ENCODE data around the gene ACSL6.

Gene ACSL6

GRCh38 chr5:132002757-132003156, 8.7 kb downstream of the ACSL6 start:
- H3K18ac ChIP-seq (ENCODE audit: low read depth in 1 of 2, low read length in 2 of 2): no peak overlapping the region
- DNase-seq: no peak
- H3K4ac ChIP-seq (ENCODE audit: low read depth in 1 of 2, low read length in 2 of 2): no peak overlapping the region
- H4K8ac ChIP-seq (ENCODE audit: low read length): no peak overlapping the region
- peaks cover 7 to 50% of the 10 kb centered on the region in 2 experiments for H3K27me3 ChIP-seq (ENCODE audit: control insufficient read depth in 1 of 2, insufficient read depth in 1 of 2, low read length in 2 of 2)
- H3K9me3 ChIP-seq (ENCODE audit: control insufficient read depth, low read length): no peaks in the 10 kb centered on the region
- no peak overlapping the region for H2AFZ ChIP-seq (ENCODE audit: low read depth, low read length)
- H3K4me3 ChIP-seq (ENCODE audit: insufficient read depth in 1 of 2, low read depth in 1 of 2, low read length in 2 of 2): no peak overlapping the region
- no peak overlapping the region for H2BK12ac ChIP-seq (ENCODE audit: low read length in 2 of 2)
- H2BK15ac ChIP-seq (ENCODE audit: low read depth, poor library complexity, severe bottlenecking): no peak overlapping the region
- no peak overlapping the region for H2BK5ac ChIP-seq (ENCODE audit: low read depth, low read length, poor library complexity, severe bottlenecking)
- H2AK5ac ChIP-seq (ENCODE audit: low read length, severe bottlenecking): no peak overlapping the region
- WGBS: 91% methylated on average over 1 of the region's 2 CpGs
- no peak overlapping the region for H3K14ac ChIP-seq (ENCODE audit: low read length in 2 of 2)
- no peaks in the 10 kb centered on the region for H3K79me1 ChIP-seq (replicated peaks; ENCODE audit: low read length, poor library complexity, severe bottlenecking)
- H3K27ac ChIP-seq (ENCODE audit: low read length, poor library complexity, severe bottlenecking): no peak overlapping the region
- no peaks in the 10 kb centered on the region for H3K36me3 ChIP-seq (ENCODE audit: control insufficient read depth in 1 of 2, insufficient read depth in 2 of 2, low read depth in 1 of 2, low read length in 2 of 2)
- H2BK120ac ChIP-seq (ENCODE audit: low read depth, low read length): no peak overlapping the region
- H4K91ac ChIP-seq (ENCODE audit: low read length): no peak overlapping the region
- no peak overlapping the region for H3K9ac ChIP-seq (ENCODE audit: low read length)
- H3K4me1 ChIP-seq (ENCODE audit: control insufficient read depth, insufficient read depth, low read depth, low read length): peaks cover 4% of the 10 kb centered on the region
- no peak overlapping the region for H3K4me2 ChIP-seq (ENCODE audit: low read length, poor library complexity, severe bottlenecking)
- no peak overlapping the region for H3K23ac ChIP-seq (ENCODE audit: low read length in 2 of 2)

DNA sequence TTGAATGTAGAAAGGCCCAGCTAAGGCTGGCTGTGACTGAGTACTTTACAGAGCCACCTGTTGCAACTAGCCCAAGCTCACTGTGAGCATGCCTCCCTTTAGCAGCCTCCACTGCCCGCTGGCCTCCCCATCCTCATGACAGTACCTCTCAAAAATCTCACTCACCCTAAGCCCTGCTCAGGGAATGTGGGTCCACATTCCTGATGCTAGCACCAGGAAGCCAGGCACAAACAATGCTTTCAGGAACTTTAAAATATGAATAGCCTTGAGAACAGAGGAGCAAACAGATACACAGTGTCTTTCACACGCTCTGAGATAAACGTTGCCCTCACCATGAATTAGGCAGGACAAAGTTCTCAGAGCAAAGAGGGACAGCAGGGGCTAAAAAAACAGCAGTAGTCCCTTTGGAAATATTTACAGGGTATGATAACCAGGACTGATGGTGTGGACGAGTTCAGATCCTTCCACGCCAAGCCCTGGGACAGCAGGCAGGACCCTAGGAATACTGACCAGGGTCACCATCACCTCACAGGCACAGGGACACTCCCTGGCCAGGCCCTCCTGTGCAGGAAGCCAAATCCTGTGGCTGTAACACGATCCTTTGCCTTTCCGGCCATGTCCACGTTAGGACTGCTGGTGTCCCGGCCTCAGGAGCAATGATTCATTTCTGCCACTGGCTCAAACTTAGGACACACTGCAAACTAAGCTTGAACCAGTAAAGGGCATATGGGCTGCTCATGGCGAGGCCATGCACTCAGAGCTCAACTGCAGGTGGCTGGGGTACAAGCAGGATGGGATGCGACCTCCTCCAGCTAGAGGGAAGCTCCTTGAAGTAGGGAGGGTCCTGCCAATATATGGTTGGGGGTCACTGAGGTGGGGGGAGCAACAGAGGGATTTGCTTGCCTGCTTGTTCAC, 9.6 kb downstream of the ACSL6 start:
- no peak overlapping the region for H3K9ac ChIP-seq (ENCODE audit: low read length)
- H2AFZ ChIP-seq (ENCODE audit: low read depth, low read length): no peak overlapping the region
- no peak overlapping the region for H3K4me3 ChIP-seq (ENCODE audit: insufficient read depth in 1 of 2, low read depth in 1 of 2, low read length in 2 of 2)
- DNase-seq: peak; percentile 34
- no peaks in the 10 kb centered on the region for H3K36me3 ChIP-seq (ENCODE audit: control insufficient read depth in 1 of 2, insufficient read depth in 2 of 2, low read depth in 1 of 2, low read length in 2 of 2)
- H2BK15ac ChIP-seq (ENCODE audit: low read depth, poor library complexity, severe bottlenecking): no peak overlapping the region
- H3K27ac ChIP-seq (ENCODE audit: low read length, poor library complexity, severe bottlenecking): no peak overlapping the region
- H2BK12ac ChIP-seq (ENCODE audit: low read length in 2 of 2): no peak overlapping the region
- no peak overlapping the region for H3K14ac ChIP-seq (ENCODE audit: low read length in 2 of 2)
- no peaks in the 10 kb centered on the region for H3K79me1 ChIP-seq (replicated peaks; ENCODE audit: low read length, poor library complexity, severe bottlenecking)
- peak overlapping the region in 1 of 2 experiments; percentile 24 for H3K23ac ChIP-seq (ENCODE audit: low read length in 2 of 2)
- no peaks in the 10 kb centered on the region for H3K9me3 ChIP-seq (ENCODE audit: control insufficient read depth, low read length)
- H2BK120ac ChIP-seq (ENCODE audit: low read depth, low read length): no peak overlapping the region
- peaks cover 7 to 50% of the 10 kb centered on the region in 2 experiments for H3K27me3 ChIP-seq (ENCODE audit: control insufficient read depth in 1 of 2, insufficient read depth in 1 of 2, low read length in 2 of 2)
- 46% methylated on average over 11 of the region's 11 CpGs for WGBS
- H3K18ac ChIP-seq (ENCODE audit: low read depth in 1 of 2, low read length in 2 of 2): no peak overlapping the region
- no peak overlapping the region for H3K4ac ChIP-seq (ENCODE audit: low read depth in 1 of 2, low read length in 2 of 2)
- no peak overlapping the region for H2AK5ac ChIP-seq (ENCODE audit: low read length, severe bottlenecking)
- H3K4me1 ChIP-seq (ENCODE audit: control insufficient read depth, insufficient read depth, low read depth, low read length): peaks cover 4% of the 10 kb centered on the region
- H4K91ac ChIP-seq (ENCODE audit: low read length): no peak overlapping the region
- H3K4me2 ChIP-seq (ENCODE audit: low read length, poor library complexity, severe bottlenecking): no peak overlapping the region
- H2BK5ac ChIP-seq (ENCODE audit: low read depth, low read length, poor library complexity, severe bottlenecking): no peak overlapping the region
- no peak overlapping the region for H4K8ac ChIP-seq (ENCODE audit: low read length)

- no peak overlapping the region for H3K9ac ChIP-seq (ENCODE audit: low read length)
- no peak overlapping the region for H3K4ac ChIP-seq (ENCODE audit: low read depth in 1 of 2, low read length in 2 of 2)
- no peak for DNase-seq
- no peak overlapping the region for H2BK15ac ChIP-seq (ENCODE audit: low read depth, poor library complexity, severe bottlenecking)
- no peak overlapping the region for H2BK120ac ChIP-seq (ENCODE audit: low read depth, low read length)
- no peaks in the 10 kb centered on the region for H3K9me3 ChIP-seq (ENCODE audit: control insufficient read depth, low read length)
- H3K36me3 ChIP-seq (ENCODE audit: control insufficient read depth in 1 of 2, insufficient read depth in 2 of 2, low read depth in 1 of 2, low read length in 2 of 2): no peaks in the 10 kb centered on the region
- 93% methylated on average over 7 of the region's 7 CpGs for WGBS
- peaks cover 9 to 50% of the 10 kb centered on the region in 2 experiments for H3K27me3 ChIP-seq (ENCODE audit: control insufficient read depth in 1 of 2, insufficient read depth in 1 of 2, low read length in 2 of 2)
- no peaks in the 10 kb centered on the region for H3K79me1 ChIP-seq (replicated peaks; ENCODE audit: low read length, poor library complexity, severe bottlenecking)
- no peak overlapping the region for H3K27ac ChIP-seq (ENCODE audit: low read length, poor library complexity, severe bottlenecking)
- no peak overlapping the region for H3K14ac ChIP-seq (ENCODE audit: low read length in 2 of 2)
- no peak overlapping the region for H3K23ac ChIP-seq (ENCODE audit: low read length in 2 of 2)
- no peak overlapping the region for H2BK12ac ChIP-seq (ENCODE audit: low read length in 2 of 2)
- peaks cover 4% of the 10 kb centered on the region for H3K4me1 ChIP-seq (ENCODE audit: control insufficient read depth, insufficient read depth, low read depth, low read length)
- no peak overlapping the region for H4K8ac ChIP-seq (ENCODE audit: low read length)
- no peak overlapping the region for H2BK5ac ChIP-seq (ENCODE audit: low read depth, low read length, poor library complexity, severe bottlenecking)
- no peak overlapping the region for H3K4me2 ChIP-seq (ENCODE audit: low read length, poor library complexity, severe bottlenecking)
- H3K4me3 ChIP-seq (ENCODE audit: insufficient read depth in 1 of 2, low read depth in 1 of 2, low read length in 2 of 2): no peak overlapping the region
- no peak overlapping the region for H3K18ac ChIP-seq (ENCODE audit: low read depth in 1 of 2, low read length in 2 of 2)
- H2AK5ac ChIP-seq (ENCODE audit: low read length, severe bottlenecking): no peak overlapping the region
- H2AFZ ChIP-seq (ENCODE audit: low read depth, low read length): no peak overlapping the region
- no peak overlapping the region for H4K91ac ChIP-seq (ENCODE audit: low read length)
These were observed 10.6 kb downstream of the ACSL6 start for GRCh38 chr5:132000677-132001453.

GRCh38 chr5:132000241-132000490, 11.3 kb downstream of the ACSL6 start:
- no peak overlapping the region for H4K8ac ChIP-seq (ENCODE audit: low read length)

More at GRCh38 chr5:132000241-132000490, 11.3 kb downstream of the ACSL6 start:
- H3K27me3 ChIP-seq (ENCODE audit: control insufficient read depth in 1 of 2, insufficient read depth in 1 of 2, low read length in 2 of 2): peaks cover 12 to 50% of the 10 kb centered on the region in 2 experiments
- no peak overlapping the region for H2BK5ac ChIP-seq (ENCODE audit: low read depth, low read length, poor library complexity, severe bottlenecking)
- H4K91ac ChIP-seq (ENCODE audit: low read length): no peak overlapping the region
- no peak overlapping the region for H2AK5ac ChIP-seq (ENCODE audit: low read length, severe bottlenecking)
- DNase-seq: no peak
- no peaks in the 10 kb centered on the region for H3K79me1 ChIP-seq (replicated peaks; ENCODE audit: low read length, poor library complexity, severe bottlenecking)
- no peaks in the 10 kb centered on the region for H3K9me3 ChIP-seq (ENCODE audit: control insufficient read depth, low read length)
- H2AFZ ChIP-seq (ENCODE audit: low read depth, low read length): no peak overlapping the region
- no peak overlapping the region for H3K4me2 ChIP-seq (ENCODE audit: low read length, poor library complexity, severe bottlenecking)
- H3K14ac ChIP-seq (ENCODE audit: low read length in 2 of 2): no peak overlapping the region
- no peak overlapping the region for H2BK120ac ChIP-seq (ENCODE audit: low read depth, low read length)
- no peak overlapping the region for H3K4ac ChIP-seq (ENCODE audit: low read depth in 1 of 2, low read length in 2 of 2)
- H2BK15ac ChIP-seq (ENCODE audit: low read depth, poor library complexity, severe bottlenecking): no peak overlapping the region
- no peak overlapping the region for H3K9ac ChIP-seq (ENCODE audit: low read length)
- H3K27ac ChIP-seq (ENCODE audit: low read length, poor library complexity, severe bottlenecking): no peak overlapping the region
- H3K23ac ChIP-seq (ENCODE audit: low read length in 2 of 2): no peak overlapping the region
- no peak overlapping the region for H3K18ac ChIP-seq (ENCODE audit: low read depth in 1 of 2, low read length in 2 of 2)
- no peak overlapping the region for H3K4me3 ChIP-seq (ENCODE audit: insufficient read depth in 1 of 2, low read depth in 1 of 2, low read length in 2 of 2)
- H3K4me1 ChIP-seq (ENCODE audit: control insufficient read depth, insufficient read depth, low read depth, low read length): peaks cover 4% of the 10 kb centered on the region
- WGBS: 75% methylated on average over 2 of the region's 2 CpGs
- no peaks in the 10 kb centered on the region for H3K36me3 ChIP-seq (ENCODE audit: control insufficient read depth in 1 of 2, insufficient read depth in 2 of 2, low read depth in 1 of 2, low read length in 2 of 2)
- H2BK12ac ChIP-seq (ENCODE audit: low read length in 2 of 2): no peak overlapping the region

All from mesenchymal stem cell (in vitro differentiated cells and primary cell).